Measurements from ENCODE around the gene DNAJB12. TPM values are rescaled to one million over a fixed set of nuclear protein-coding genes. Genes with fewer than 3 reads are reported as not detected.
"Not testable (repeated sequence)": the region's sequence is repeated elsewhere in the genome, so short reads cannot be mapped to it uniquely, and the experiment has no call there.

DNAJB12 gene
- total RNA-seq, 1 experiment from 2014 or later, result 27.6 TPM

- Mint-ChIP-seq H3K4me1 (peaks cover 13 to 17% of the 10 kb centered on the region in 2 experiments), H3K27ac (no peak overlapping the region; a peak in 1 of 7 replicates), H3K4me3 (no peak overlapping the region), H3K27me3 (ENCODE audit: low read depth) (no peaks in the 10 kb centered on the region), H3K36me3 (ENCODE audit: insufficient read depth in 1 of 3, low read depth in 3 of 3) (peaks cover 7 to 30% (median 10%) of the 10 kb centered on the region in 3 experiments; a peak in 5 of 7 replicates), H3K9me3 (no peaks in the 10 kb centered on the region)
- Histone ChIP-seq H3K4me2 (ENCODE audit: insufficient read depth, insufficient read length, low read length) (no peak overlapping the region), H2BK15ac (ENCODE audit: low read depth, low read length) (no peak overlapping the region), H2AK5ac (ENCODE audit: insufficient read length, low read length) (no peak overlapping the region), H2BK12ac (ENCODE audit: insufficient read length, low read depth, low read length) (no peak overlapping the region), H3K18ac (ENCODE audit: insufficient read length, low read depth, low read length) (no peak overlapping the region), H2AFZ (ENCODE audit: low read length) (no peak overlapping the region), H3T11ph (ENCODE audit: low read length) (no peak overlapping the region), H3K79me2 (ENCODE audit: insufficient read depth, low read length) (peaks cover 4% of the 10 kb centered on the region; the same call in 1 of the 2 replicates), H3K79me1 (ENCODE audit: insufficient read depth, low read depth, low read length, poor library complexity, severe bottlenecking) (no peaks in the 10 kb centered on the region), H3K23ac (ENCODE audit: insufficient read length, low read depth, low read length) (no peak overlapping the region), H3K56ac (ENCODE audit: insufficient read length, low read depth, low read length) (no peak overlapping the region), H3K23me2 (ENCODE audit: insufficient read length, low read depth, low read length, poor library complexity, severe bottlenecking) (no peaks in the 10 kb centered on the region), H2BK20ac (ENCODE audit: low read depth, low read length, poor library complexity, severe bottlenecking) (no peak overlapping the region), H4K91ac (ENCODE audit: insufficient read length, low read depth, low read length) (no peak overlapping the region), H2BK120ac (ENCODE audit: low read depth, low read length, poor library complexity, severe bottlenecking) (no peak overlapping the region), H4K20me1 (ENCODE audit: control insufficient read depth, insufficient read depth, insufficient read length) (no peaks in the 10 kb centered on the region), H3K4me1 (ENCODE audit: insufficient read depth, low read length) (no peaks in the 10 kb centered on the region), H3K27me3 (ENCODE audit: insufficient read depth, low read length) (no peaks in the 10 kb centered on the region), H3K9ac (ENCODE audit: extremely low read depth, insufficient read length, low read length) (no peak overlapping the region), H3K27ac (ENCODE audit: insufficient read length, low read depth, low read length) (no peak overlapping the region), H2BK5ac (ENCODE audit: insufficient read length, low read length) (no peak overlapping the region), H3K9me3 (ENCODE audit: control insufficient read depth, low read depth, low read length) (no peaks in the 10 kb centered on the region), H4K5ac (ENCODE audit: insufficient read length, low read depth, low read length) (no peak overlapping the region), H3K14ac (ENCODE audit: insufficient read depth, low read length) (no peak overlapping the region), H4K8ac (replicated peaks; ENCODE audit: insufficient read length, low read depth, low read length) (no peak overlapping the region), H3K4ac (ENCODE audit: low read depth, low read length) (no peak overlapping the region)
- no CpG with 5 or more reads among the region's 7 CpGs for WGBS (ENCODE audit: extremely low coverage, insufficient read length, low lambda C conversion rate)
- no peak for DNase-seq
- TF ChIP-seq CTCF (conservative IDR thresholded peaks at IDR 0.05), result no peak
Measured at GRCh38 chr10:72348282-72348681, 6.4 kb downstream of the DNAJB12 start.

- not testable (repeated sequence) for H3K27me3 ChIP-seq (ENCODE audit: insufficient read depth, low read length); H3K27ac ChIP-seq (ENCODE audit: insufficient read length, low read depth, low read length); H3K23me2 ChIP-seq (ENCODE audit: insufficient read length, low read depth, low read length, poor library complexity, severe bottlenecking); H4K20me1 ChIP-seq (ENCODE audit: control insufficient read depth, insufficient read depth, insufficient read length); H3K79me2 ChIP-seq (ENCODE audit: insufficient read depth, low read length); H2AK5ac ChIP-seq (ENCODE audit: insufficient read length, low read length); H2BK120ac ChIP-seq (ENCODE audit: low read depth, low read length, poor library complexity, severe bottlenecking); H3K18ac ChIP-seq (ENCODE audit: insufficient read length, low read depth, low read length); H2BK15ac ChIP-seq (ENCODE audit: low read depth, low read length); H2BK5ac ChIP-seq (ENCODE audit: insufficient read length, low read length); H3K9me3 Mint-ChIP-seq; H3K14ac ChIP-seq (ENCODE audit: insufficient read depth, low read length); H3K9ac ChIP-seq (ENCODE audit: extremely low read depth, insufficient read length, low read length); H3K56ac ChIP-seq (ENCODE audit: insufficient read length, low read depth, low read length); H3T11ph ChIP-seq (ENCODE audit: low read length); DNase-seq; H3K27me3 Mint-ChIP-seq (ENCODE audit: low read depth); H3K79me1 ChIP-seq (ENCODE audit: insufficient read depth, low read depth, low read length, poor library complexity, severe bottlenecking); H3K23ac ChIP-seq (ENCODE audit: insufficient read length, low read depth, low read length); H3K4me1 Mint-ChIP-seq; H3K4ac ChIP-seq (ENCODE audit: low read depth, low read length); H3K4me1 ChIP-seq (ENCODE audit: insufficient read depth, low read length); H4K5ac ChIP-seq (ENCODE audit: insufficient read length, low read depth, low read length); H3K9me3 ChIP-seq (ENCODE audit: control insufficient read depth, low read depth, low read length); H4K91ac ChIP-seq (ENCODE audit: insufficient read length, low read depth, low read length); H2BK12ac ChIP-seq (ENCODE audit: insufficient read length, low read depth, low read length); H2BK20ac ChIP-seq (ENCODE audit: low read depth, low read length, poor library complexity, severe bottlenecking); H4K8ac ChIP-seq (replicated peaks; ENCODE audit: insufficient read length, low read depth, low read length); H3K27ac Mint-ChIP-seq; H3K4me3 Mint-ChIP-seq; H3K4me2 ChIP-seq (ENCODE audit: insufficient read depth, insufficient read length, low read length); H2AFZ ChIP-seq (ENCODE audit: low read length)
- WGBS (ENCODE audit: extremely low coverage, insufficient read length, low lambda C conversion rate), result no CpG with 5 or more reads among the region's 7 CpGs
- H3K36me3 Mint-ChIP-seq (ENCODE audit: insufficient read depth in 1 of 3, low read depth in 3 of 3), result peaks cover 8 to 35% (median 13%) of the 10 kb centered on the region in 3 experiments
Measured at GRCh38 chr10:72346117-72346516, 8.6 kb downstream of the DNAJB12 start.
